ENCODE data around the gene PIM1. TPM values are rescaled to one million over a fixed set of nuclear protein-coding genes. Genes with fewer than 3 reads are reported as not detected.

Gene PIM1
- total and polyA plus RNA-seq, 9 of the 15 experiments (the other 6 are each of a cell fraction or from before 2014, with no cell fraction given) = 19.0 to 789 (median 212) TPM

GRCh38 chr6:37177077-37177934 lies 7.4 kb downstream of the PIM1 start (continued):
- TF ChIP-seq ZSCAN29 (IDR thresholded peaks at IDR 0.05) (no peak), DNMT1 (IDR thresholded peaks at IDR 0.05) (0 out of 2 replicates have a peak, but pooled peaks have one; percentile 8), ELK1 (CRISPR knock-in tag; IDR thresholded peaks at IDR 0.05) (no peak), ZNF354B (CRISPR knock-in tag; IDR thresholded peaks at IDR 0.05) (0 out of 2 replicates have a peak, but pooled peaks have one; percentile 19), SMC3 (conservative IDR thresholded peaks at IDR 0.05; ENCODE audit: insufficient read depth, low read depth, low read length) (peak; percentile 36; the same call in 1 of the 2 replicates), IRF2 (CRISPR knock-in tag; IDR thresholded peaks at IDR 0.05) (no peak), CBX3 (IDR thresholded peaks at IDR 0.05; ENCODE audit: borderline replicate concordance in 1 of 2, low read length in 2 of 2) (peak in 1 of 2 experiments; percentile 59; a peak in 1 of 3 replicates), NFE2L1 (tag; IDR thresholded peaks at IDR 0.05; ENCODE audit: borderline replicate concordance, low read depth) (no peak), NCOA2 (IDR thresholded peaks at IDR 0.05; ENCODE audit: partially characterized antibody in 2 of 2) (no peak), SRSF9 (IDR thresholded peaks at IDR 0.05; ENCODE audit: borderline replicate concordance, low read depth, low read length) (no peak), ZNF124 (CRISPR knock-in tag; IDR thresholded peaks at IDR 0.05) (no peak), HDAC2 (IDR thresholded peaks at IDR 0.05) (peak; percentile 77; the same call in 1 of the 2 replicates), ZFPM2 (CRISPR knock-in tag; IDR thresholded peaks at IDR 0.05) (no peak), THRB (CRISPR knock-in tag; conservative IDR thresholded peaks at IDR 0.05) (peak; percentile 82; the same call in 1 of the 2 replicates), KHSRP (IDR thresholded peaks at IDR 0.05) (peak; percentile 18; the same call in 1 of the 2 replicates), SREBF2 (CRISPR knock-in tag; IDR thresholded peaks at IDR 0.05) (no peak), RCOR1 (IDR thresholded peaks at IDR 0.05; ENCODE audit: borderline replicate concordance in 1 of 2, low read depth in 2 of 2, low read length in 2 of 2) (no peak; a peak in 1 of 4 replicates), RREB1 (CRISPR knock-in tag; IDR thresholded peaks at IDR 0.05) (0 out of 2 replicates have a peak, but pooled peaks have one; percentile 30)
